Measurements from ENCODE around the gene NDRG2. TPM values are rescaled to one million over a fixed set of nuclear protein-coding genes. Genes with fewer than 3 reads are reported as not detected.
A peak's percentile ranks its signal among the peaks of the same experiment; 100 is the strongest.

Gene NDRG2
- total RNA-seq, 1 donor from 2014 or later: 45.9 TPM

GRCh38 chr14:21036751-21037150, 11.9 kb upstream of the NDRG2 start:
- H3K4me1 Mint-ChIP-seq (ENCODE audit: unreplicated experiment): peaks cover 17% of the 10 kb centered on the region
- no peak overlapping the region for H3K27ac Mint-ChIP-seq (ENCODE audit: unreplicated experiment)
- peaks cover 15% of the 10 kb centered on the region for H3K27me3 Mint-ChIP-seq (ENCODE audit: unreplicated experiment)
- H3K9me3 Mint-ChIP-seq (ENCODE audit: unreplicated experiment): no peaks in the 10 kb centered on the region
- TF ChIP-seq CTCF (IDR thresholded peaks at IDR 0.05; ENCODE audit: unreplicated experiment): no peak
- no peak overlapping the region for H3K4me3 Mint-ChIP-seq (ENCODE audit: unreplicated experiment)
- H3K36me3 Mint-ChIP-seq (ENCODE audit: low read depth, unreplicated experiment): no peaks in the 10 kb centered on the region
- no peak for DNase-seq (ENCODE audit: low spot score)

- H3K27me3 Mint-ChIP-seq (ENCODE audit: unreplicated experiment): peaks cover 17% of the 10 kb centered on the region
- H3K4me1 Mint-ChIP-seq (ENCODE audit: unreplicated experiment): peaks cover 14% of the 10 kb centered on the region
- no peaks in the 10 kb centered on the region for H3K36me3 Mint-ChIP-seq (ENCODE audit: low read depth, unreplicated experiment)
- no peak for TF ChIP-seq CTCF (IDR thresholded peaks at IDR 0.05; ENCODE audit: unreplicated experiment)
- no peaks in the 10 kb centered on the region for H3K9me3 Mint-ChIP-seq (ENCODE audit: unreplicated experiment)
- no peak for DNase-seq (ENCODE audit: low spot score)
- peak within 1 kb of the TSS; percentile 39 for H3K4me3 Mint-ChIP-seq (ENCODE audit: unreplicated experiment)
- no peak within 1 kb of the TSS for H3K27ac Mint-ChIP-seq (ENCODE audit: unreplicated experiment)
Measured at GRCh38 chr14:21034707-21035106, 9.8 kb upstream of the NDRG2 start, which contains the start of gene RNASE13. TSS of gene RNASE13 (minus strand) at chr14:21034807. CDS start at chr14:21034288, 519 bp downstream.

- TF ChIP-seq CTCF (IDR thresholded peaks at IDR 0.05; ENCODE audit: unreplicated experiment): no peak
- no peaks in the 10 kb centered on the region for H3K9me3 Mint-ChIP-seq (ENCODE audit: unreplicated experiment)
- peaks cover under 1% of the 10 kb centered on the region for H3K4me1 Mint-ChIP-seq (ENCODE audit: unreplicated experiment)
- H3K4me3 Mint-ChIP-seq (ENCODE audit: unreplicated experiment): no peak overlapping the region
- DNase-seq (ENCODE audit: low spot score): no peak
- H3K27ac Mint-ChIP-seq (ENCODE audit: unreplicated experiment): no peak overlapping the region
- H3K27me3 Mint-ChIP-seq (ENCODE audit: unreplicated experiment): peaks cover 19% of the 10 kb centered on the region
- no peaks in the 10 kb centered on the region for H3K36me3 Mint-ChIP-seq (ENCODE audit: low read depth, unreplicated experiment)
Measured at GRCh38 chr14:21033133-21033698, 8.4 kb upstream of the NDRG2 start.

- no peak for TF ChIP-seq CTCF (IDR thresholded peaks at IDR 0.05; ENCODE audit: unreplicated experiment)
- Mint-ChIP-seq H3K27me3 (ENCODE audit: unreplicated experiment) (peaks cover 19% of the 10 kb centered on the region), H3K9me3 (ENCODE audit: unreplicated experiment) (no peaks in the 10 kb centered on the region), H3K36me3 (ENCODE audit: low read depth, unreplicated experiment) (no peaks in the 10 kb centered on the region), H3K27ac (ENCODE audit: unreplicated experiment) (no peak overlapping the region), H3K4me1 (ENCODE audit: unreplicated experiment) (no peaks in the 10 kb centered on the region), H3K4me3 (ENCODE audit: unreplicated experiment) (no peak overlapping the region)
- DNase-seq (ENCODE audit: low spot score): no peak
Measured at GRCh38 chr14:21032326-21033132, 7.7 kb upstream of the NDRG2 start.

- no peaks in the 10 kb centered on the region for H3K36me3 Mint-ChIP-seq (ENCODE audit: low read depth, unreplicated experiment)
- no peak overlapping the region for H3K4me3 Mint-ChIP-seq (ENCODE audit: unreplicated experiment)
- no peak for TF ChIP-seq CTCF (IDR thresholded peaks at IDR 0.05; ENCODE audit: unreplicated experiment)
- H3K27ac Mint-ChIP-seq (ENCODE audit: unreplicated experiment): no peak overlapping the region
- H3K27me3 Mint-ChIP-seq (ENCODE audit: unreplicated experiment): peaks cover 23% of the 10 kb centered on the region
- H3K4me1 Mint-ChIP-seq (ENCODE audit: unreplicated experiment): peaks cover 4% of the 10 kb centered on the region
- no peak for DNase-seq (ENCODE audit: low spot score)
- H3K9me3 Mint-ChIP-seq (ENCODE audit: unreplicated experiment): no peaks in the 10 kb centered on the region
Measured at GRCh38 chr14:21030531-21030930, 5.7 kb upstream of the NDRG2 start.

Measured in endothelial cell (in vitro differentiated cells).